ENCODE results near the gene SLC35F3.
A peak's percentile ranks its signal among the peaks of the same experiment; 100 is the strongest.
"Not testable (repeated sequence)": the region's sequence is repeated elsewhere in the genome, so short reads cannot be mapped to it uniquely, and the experiment has no call there.

Gene SLC35F3

DNA sequence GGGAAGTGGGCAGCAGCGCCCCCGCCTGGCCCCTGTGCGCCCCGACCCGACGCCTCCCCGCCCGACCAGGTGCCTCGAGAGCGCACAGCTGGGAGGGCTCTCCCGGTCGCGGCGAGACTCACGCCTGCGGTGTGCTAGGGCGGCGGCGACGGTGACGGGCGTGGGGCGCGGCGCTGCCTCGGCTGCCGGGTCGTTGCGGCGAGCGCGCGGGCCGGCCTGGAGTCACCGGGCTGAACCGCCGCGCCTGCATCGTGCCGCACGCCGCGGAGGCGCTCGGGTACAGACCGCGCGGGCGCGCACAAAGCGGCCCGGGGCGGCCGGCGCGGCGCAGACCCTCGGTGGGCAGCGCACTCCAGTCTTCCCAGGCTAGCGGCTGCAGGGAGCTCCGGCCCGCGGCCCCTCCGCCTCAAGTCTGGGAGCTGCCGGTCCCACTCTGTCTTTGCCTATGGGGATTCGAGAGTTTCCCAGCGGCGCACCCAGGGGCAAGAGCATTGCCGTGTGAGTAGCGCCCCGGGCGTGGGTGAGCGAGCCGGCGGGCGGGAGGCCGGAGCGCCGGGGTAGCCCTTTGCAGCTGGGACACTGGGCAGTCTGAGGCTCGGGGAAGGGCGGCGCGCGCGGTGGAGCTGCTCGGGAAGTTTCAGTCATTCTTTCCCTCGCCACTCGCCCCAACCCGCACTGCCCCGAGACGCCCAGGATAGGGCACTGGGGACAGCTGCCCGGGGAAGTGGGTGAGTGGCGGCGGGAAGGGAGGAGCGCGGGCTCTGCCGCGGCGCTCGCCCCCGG is at the start of gene SLC35F3:
Gene SLC35F3 (plus strand): TSS at position 44 of the 783 bp plus-strand sequence.
- no peak for DNase-seq

DNA sequence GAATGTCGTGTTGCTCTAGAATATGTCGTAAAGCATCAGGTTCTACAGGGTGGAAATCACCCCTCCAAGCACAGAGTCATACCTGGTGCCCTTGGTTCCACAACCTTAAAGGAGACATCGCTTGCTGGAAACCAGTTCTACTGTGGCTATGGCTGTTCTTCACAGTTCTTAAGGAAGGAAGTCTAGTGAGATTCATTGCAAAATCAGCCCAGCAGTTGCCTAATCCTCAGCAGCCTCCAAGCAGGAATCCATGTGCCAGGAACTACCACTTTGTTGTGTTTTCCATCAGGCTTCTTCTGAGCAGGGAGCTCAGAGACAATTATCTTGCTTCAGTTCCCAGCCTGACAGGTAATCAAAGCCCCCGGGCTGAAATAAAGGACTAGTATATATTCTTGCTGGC is 45.0 kb upstream of the SLC35F3 start:
- DNase-seq = no peak

DNA sequence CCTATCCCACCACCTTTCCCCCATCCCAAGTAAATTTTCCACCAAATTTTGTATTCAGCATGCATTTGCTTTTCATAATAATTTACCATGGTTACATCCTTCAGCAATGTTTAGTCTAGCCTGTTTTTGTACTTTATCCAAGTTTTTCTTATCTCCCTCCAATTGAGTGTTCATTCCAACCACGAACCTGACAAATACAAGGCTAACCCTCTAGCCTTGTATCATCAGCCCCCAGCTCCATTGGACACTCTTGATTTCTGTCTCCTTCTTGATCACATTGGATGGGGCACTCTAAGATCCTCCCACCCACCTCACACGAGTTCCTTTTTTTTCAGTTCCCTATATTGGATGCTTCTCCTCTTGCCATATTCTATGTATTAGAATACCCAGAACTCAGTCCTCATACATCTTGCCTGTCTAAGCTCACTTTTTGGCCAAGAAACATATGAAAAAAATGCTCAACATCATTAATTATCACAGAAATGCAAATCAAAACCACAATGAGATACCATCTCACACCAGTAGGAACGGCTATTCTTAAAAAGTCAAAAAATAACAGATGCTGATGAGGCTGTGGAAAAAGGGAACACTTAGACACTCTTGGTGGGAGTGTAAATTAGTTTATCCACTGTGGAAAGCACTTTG is 40.5 kb upstream of the SLC35F3 start:
- DNase-seq = no peak

DNA sequence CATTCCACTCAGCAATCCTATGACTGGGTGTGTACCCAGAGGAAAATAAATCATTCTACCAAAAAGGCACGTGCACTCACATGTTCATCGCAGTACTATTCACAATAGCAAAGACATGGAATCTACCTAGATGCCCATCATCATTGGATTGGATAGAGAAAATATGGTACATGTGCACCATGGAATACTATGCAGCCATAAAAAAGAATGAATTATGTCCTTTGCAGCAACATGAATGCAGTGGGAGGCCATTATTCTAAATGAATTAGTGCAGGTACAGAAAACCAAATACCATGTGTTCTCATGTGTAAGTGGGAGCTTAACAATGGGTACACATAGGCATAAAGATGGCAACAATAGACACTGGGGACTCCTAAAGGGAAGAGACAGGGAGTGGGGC is 39.9 kb upstream of the SLC35F3 start:
- no peak for DNase-seq

DNA sequence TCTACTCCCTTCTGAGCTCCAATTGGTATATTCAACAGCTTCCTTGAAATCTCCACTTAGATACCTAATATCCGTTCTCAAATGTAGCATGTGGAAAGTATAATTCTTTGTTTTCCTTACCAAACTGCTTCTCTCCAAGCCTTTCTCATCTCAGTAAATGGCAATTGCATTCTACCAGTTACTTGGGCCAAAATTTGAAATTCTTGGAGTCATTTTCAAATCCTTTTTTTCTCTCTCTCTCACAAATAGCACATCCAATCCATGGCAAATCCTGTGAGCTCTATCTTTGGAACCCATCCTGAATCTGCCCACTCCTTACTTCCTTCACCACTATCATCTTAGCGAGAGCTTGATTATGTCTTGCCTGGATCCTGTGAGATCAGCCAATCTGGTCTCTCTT is 39.3 kb upstream of the SLC35F3 start:
- no peak for DNase-seq

DNA sequence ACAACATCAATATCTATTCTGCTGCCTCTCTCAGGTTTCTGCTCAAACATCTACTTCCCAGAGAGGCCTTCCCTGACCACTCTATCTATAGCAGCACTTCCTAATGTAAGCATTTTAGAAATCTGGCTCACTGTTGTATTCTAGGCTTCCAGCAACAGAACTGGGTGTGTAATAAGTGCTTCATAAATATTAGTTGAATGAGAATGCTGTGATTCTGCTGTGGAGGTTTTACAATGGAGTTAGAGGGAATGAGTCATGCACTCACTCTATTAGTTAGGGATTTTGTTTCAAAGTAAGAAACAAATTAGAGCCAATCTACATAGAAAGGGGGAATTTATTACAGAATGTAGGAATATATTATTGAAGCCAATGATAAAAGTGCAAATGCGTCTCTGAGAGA is 38.6 kb upstream of the SLC35F3 start:
- DNase-seq = no peak

DNA sequence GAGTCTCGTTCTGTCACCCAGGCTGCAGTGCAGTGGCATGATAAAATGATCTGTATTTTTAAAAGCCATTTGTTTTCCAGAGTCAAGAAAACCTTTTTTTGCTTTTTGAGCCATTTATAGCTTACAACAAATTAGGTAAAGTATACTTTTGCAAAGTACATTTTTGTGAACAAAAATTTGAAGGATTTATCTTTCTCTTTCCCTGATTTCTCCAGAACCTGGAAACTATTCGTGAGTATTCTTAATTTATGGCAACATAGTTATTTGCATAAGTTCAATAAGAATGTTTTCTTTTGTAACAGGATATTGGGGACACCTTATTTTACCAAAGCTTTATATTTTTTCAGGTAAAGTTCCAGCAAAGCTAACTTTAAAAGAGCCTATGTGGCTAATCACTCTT is 37.4 kb upstream of the SLC35F3 start:
- DNase-seq = no peak

DNA sequence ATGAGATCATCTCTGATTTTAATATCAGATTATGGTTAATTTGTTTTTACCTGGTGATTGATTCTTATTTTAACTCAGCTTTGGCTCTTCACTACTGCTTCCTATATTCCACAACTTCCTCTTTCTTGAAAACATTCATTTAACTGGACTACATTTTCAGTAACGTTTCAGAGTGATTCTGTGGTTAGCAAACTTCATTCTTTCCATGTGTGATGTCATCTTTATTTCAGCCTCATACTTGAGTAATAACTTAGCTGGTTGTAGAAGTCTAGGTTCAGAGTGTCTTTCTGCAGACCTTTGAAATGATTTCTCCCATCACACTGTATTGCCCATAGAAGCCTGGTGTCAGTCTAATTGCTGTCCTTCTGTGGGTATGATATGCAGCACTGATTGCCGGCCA is 36.0 kb upstream of the SLC35F3 start:
- DNase-seq = peak; percentile 72

DNA sequence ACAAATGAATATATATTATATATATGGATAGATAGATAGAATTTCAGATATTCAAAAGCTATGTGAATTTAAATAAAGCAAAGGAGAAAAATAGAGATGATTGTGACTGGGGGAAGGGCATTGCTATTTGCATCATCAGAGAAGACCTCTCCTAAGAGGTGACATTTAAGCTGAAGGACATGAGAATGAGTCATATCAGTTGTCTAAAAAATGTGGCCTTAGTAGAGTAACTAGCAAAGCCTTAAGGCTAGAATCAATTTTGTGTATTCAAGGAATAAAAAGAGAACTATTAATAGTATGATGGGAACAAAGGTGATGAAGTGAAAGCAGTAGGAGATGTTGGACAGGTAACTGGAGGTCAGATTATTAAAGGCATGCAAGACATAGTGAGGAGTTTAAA is 34.8 kb upstream of the SLC35F3 start:
- DNase-seq = no peak

DNA sequence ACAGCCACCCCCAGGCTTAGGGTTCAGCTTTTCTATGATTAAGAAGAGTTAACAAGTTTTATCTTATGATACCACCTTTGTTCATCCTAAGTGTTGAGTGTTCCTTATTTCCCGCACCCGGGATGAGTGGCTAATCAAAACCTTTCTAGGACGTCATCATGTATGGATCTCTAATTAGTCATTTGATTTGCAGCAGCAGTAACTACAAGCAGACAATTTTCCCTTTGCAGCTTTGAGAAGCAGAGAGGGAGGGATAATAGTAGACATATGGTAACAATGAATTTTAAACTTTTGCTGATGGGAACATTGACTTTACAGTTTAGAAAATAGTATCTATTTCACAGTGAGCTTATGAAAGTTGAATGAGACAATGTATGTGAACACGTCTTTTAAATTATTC is 30.8 kb upstream of the SLC35F3 start:
- DNase-seq = no peak

DNA sequence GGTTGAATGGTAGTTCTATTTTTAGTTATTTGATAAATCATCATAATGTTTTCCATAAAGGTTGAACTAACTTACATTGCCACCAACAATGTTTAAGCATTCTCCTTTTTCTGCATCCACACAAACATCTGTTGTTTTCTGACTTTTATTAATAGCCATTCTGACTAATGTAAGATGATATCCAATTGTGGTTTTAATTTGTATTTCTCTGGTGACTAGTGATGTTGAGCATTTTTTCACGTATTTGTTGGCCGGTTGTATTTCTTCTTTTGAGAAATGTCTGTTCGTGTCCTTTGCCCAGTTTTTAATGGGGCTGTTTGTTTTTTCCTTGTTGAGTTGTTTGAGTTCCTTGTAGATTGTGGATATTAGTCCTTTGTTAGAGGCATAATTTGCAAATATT is 24.6 kb upstream of the SLC35F3 start:
- DNase-seq = no peak

DNA sequence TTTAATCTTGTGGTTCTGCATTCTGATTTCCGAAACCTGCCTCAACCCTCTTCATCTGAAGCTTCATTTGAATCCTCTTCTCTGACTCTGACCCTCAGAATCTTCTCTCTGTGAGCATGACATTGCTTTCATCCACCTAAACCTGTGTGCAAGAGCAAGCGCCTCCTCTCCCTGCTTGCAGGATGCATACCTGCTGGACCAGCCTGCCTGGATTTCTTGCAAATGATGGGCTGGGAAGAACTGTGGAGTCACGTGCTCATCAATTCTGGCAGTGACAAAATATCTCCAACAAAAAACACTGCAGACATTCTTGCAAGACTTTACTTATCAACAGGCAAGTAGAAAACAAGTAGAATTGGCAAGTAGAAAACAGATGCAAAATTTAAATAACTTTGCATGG is 20.8 kb upstream of the SLC35F3 start:
- no peak for DNase-seq

DNA sequence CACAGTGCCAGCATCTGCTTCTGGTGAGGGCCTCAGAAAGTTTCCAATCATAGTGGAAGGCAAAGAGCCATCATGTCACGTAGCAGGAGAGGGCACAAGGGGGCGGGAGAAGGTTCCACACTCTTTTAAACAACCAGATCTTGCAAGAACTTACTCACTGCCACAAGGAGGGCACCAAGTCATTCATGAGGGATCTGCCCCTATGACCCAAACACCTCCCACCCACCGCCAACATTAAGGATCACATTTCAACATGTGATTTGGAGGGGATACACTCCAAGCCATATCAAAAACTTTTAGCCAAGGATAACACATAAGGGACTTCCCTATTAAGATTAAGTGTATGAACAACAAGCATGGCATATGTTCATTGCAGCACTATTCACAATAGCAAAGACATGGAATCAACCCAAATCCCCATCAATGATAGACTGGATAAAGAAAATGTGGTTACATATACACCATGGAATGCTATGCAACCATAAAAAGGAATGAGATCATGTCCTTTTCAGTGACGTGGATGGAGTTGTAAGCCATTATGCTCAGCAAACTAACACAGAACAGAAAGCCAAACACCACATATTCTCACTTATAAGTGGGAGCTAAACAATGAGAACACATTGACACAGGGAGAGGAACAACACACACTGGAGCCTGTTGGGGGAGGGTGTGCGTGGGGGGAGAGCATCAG is 19.9 kb upstream of the SLC35F3 start:
- no peak for DNase-seq

DNA sequence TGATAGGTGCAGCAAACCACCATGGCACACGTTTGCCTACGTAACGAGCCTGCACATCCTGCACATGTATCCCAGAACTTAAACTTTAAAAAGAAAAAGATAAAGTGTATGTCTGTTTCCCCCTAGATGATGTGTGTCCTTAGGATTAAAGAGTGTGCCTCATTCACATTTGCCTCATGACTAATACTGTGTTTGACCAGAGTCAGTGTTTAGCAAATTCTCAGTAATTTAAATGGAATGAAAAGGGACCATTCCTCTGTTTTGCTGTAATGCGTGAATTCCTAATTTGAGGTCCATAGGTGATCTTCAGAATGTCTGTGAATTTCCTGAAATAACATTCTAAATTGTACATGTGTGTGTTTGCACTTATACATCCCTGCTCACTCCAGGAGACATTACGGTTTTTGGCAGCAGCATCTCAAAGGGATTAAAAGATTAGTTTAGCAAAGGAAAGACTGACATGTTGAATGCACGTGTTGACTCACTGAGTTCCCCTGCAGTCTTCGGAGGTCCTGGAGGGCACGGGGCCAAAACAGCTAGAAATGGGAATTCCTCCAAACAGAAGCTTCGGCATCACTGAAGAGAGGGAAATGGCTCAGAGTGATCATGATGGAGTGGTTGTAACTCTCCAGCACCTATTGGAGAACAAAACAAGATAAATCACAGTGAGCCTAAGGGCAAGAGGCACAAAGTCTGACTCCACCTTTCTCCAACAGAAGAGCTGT is 19.1 kb upstream of the SLC35F3 start:
- no peak for DNase-seq

DNA sequence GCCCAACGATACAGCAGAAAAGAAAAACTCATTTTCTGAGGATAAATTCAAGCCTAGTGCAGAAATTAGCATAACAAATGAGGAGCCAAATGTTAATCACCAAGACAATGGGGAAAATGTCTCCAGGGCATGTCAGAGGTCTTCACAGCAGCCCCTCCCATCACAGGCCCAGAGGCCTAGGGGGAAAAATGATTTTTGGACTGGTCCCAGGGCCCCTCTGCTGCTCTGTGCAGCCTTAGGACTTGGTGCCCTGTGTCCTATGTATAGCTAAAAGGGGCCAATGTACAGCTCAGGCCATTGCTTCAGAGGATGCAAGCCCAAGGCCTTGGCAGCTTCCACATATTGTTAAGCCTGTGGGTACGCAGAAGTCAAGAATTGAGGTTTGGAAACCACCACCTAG is 13.3 kb upstream of the SLC35F3 start:
- not testable (repeated sequence) for DNase-seq

DNA sequence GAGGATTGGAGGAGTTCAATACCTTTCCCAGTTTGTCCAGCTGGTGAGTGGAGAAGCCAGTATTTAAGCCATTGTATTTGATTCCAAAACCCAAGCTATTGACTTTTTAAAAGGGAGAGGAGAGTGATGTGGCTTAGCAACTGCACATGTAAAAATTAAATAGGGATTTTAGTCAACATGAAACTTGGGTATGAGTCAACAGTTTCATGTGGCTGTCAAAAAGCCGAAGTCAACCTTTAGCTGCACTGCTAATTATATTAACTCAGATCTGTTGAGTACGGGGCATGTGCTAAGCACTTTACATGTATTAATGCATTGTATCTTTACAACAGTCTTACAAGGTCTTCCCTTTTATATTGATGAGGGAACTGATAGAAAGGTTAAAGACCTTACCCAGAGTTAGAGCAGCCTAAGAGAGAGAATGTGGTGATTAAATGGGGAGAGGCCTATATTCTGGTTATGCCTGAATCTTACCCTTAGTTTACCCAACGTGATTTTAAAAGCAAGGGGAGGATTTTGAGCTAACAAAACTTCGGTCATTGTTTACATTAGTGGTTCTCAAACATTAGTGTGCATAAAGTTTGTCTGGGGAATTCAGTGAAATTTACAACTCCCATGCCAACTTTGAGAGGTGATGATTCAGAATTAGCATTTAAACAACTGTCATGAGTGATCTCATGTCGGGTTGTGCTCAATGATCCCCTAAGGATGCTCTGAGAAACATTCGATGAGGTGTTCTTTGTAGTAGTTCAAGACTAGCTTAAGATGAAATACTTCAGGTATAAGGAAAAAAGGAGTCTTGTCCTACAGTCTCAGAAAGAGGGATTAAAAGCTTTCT is 6.9 kb upstream of the SLC35F3 start:
- DNase-seq = no peak

DNA sequence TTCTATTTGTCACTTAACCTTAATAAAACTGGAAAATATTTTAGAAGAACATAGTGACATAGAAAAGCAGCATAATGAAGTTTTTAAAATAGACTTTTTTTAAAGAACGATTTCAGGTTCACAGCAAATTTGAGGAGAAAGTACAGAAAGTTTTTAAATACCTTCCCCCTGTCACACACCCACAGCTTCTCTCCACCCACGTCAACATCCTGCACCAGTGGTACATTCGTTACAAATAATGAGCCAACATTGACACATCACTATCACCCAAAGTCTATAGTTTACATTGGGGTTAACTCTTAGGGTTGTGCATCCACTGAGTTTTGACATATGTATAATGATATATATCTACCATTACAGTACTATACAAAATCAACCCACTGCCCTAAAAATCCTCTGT is 3.0 kb upstream of the SLC35F3 start:
- no peak for DNase-seq

DNA sequence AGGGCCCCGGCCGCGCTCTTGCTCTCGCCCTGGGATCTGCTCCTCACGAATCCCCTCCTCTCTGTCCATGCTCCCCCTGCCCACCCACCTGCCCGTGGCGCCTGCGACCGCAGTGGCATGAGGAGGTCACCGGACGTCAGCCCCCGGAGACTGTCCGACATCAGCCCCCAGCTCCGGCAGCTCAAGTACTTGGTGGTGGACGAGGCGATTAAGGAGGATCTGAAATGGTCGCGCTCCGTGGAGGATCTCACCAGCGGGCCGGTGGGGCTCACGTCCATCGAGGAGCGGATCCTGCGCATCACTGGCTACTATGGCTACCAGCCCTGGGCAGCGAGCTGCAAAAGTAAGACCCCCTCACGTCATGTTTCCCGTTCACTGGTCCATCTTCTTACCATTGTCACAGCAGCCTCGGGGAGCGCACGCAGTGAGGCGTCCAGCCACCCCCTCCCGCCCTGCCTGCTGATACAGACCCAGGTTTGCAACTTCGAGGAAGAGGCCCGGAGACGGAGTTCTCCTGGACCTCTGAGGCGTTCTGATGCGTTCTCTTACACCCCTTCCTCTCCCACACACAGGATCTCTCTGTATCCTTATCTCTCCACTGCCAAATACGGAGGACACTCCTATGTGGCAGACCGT is 1.1 kb downstream of the SLC35F3 start:
- DNase-seq = no peak

DNA sequence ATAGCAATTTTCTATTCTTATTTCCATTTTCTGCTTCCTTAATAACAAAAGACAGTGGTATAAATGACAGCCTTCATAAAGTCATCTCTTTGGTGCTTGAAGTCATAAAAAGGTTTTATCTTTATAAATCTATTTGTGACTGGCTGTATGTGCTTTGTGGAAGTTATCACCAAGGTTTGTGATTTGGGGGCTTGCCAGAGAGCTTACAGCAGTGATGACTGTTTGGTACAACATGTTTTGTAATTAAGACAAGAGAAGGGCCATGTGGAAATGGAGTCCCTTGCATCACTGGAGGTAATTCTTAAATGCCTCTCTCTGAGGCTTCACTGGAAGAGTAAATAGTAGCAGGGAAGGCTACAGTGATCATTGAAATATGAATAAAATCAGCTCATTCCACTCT is 2.7 kb downstream of the SLC35F3 start:
- DNase-seq = no peak

DNA sequence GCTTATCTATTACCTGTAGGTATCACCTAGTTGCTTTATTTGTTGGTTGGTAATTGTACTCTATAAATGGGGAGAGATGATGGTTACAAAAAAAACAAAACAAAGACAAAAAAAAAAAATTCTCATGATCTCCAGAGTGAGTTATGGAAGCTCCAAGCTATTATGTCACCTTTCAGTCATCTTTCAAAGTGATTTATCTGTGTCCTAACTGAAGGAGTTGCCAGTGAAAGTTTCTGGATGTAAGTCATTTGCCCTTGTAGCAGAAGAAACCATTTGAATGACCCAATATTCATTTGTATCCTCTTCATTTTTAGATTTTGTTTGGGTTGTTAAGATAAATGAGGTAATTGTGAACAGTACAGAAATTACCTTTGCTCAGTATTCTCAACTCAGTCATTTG is 3.6 kb downstream of the SLC35F3 start:
- DNase-seq = no peak

DNA sequence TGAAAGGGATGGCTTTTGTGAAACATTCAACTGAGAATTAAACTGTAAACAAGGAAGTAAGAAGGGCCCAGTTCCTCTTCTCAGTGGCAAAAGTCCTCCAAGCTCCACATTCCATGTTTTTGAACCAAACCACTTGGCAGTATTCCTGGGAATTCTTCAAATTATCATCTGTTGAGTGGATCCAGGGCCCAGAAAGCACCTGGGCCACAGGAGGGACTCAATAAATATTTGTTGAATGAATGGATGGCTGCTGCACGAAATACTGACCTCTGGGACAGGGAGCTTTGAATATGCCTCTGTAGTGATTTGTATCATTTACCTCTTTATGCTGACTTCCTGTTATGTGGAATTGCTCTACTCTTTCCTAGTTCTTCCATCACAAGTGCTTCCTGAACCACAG is 4.7 kb downstream of the SLC35F3 start:
- no peak for DNase-seq

DNA sequence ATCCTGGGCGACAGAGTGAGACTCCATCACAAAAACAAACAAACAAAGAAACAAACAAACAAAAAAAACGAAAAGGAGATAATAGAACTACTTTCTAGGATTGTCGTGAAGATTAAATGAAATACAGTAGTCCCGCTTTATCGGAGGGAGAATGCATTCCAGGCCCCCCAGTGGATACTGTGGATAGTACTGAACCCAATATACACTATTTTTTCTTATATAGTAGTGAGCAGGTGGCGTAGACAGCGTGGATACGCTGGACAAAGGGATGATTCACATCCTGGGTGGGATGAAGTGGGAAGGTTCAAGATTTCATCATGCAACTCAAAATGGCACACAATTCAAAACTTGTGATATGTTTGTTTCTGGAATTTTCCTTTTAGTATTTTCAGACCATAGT is 8.0 kb downstream of the SLC35F3 start:
- DNase-seq = no peak

All from OCI-M1 (cell line).